ENCODE measurements around the gene CCDC86.

Gene CCDC86

GRCh38 chr11:60831501-60832079, 10.3 kb upstream of the CCDC86 start:
- no peak for DNase-seq

- DNase-seq = no peak
These were observed 7.0 kb upstream of the CCDC86 start for GRCh38 chr11:60834742-60835533.

GRCh38 chr11:60835534-60835846, 6.4 kb upstream of the CCDC86 start:
- DNase-seq = no peak

- DNase-seq = no peak
These were observed 4.9 kb upstream of the CCDC86 start for GRCh38 chr11:60836866-60837515.

- DNase-seq = no peak
These were observed 3.8 kb upstream of the CCDC86 start for GRCh38 chr11:60838132-60838531.

GRCh38 chr11:60840470-60841430, 1.2 kb upstream of the CCDC86 start:
- DNase-seq = no peak

- DNase-seq = no peak
These were observed 1.0 kb downstream of the CCDC86 start for GRCh38 chr11:60842668-60843600.

- no peak for DNase-seq
These were observed 2.3 kb downstream of the CCDC86 start for GRCh38 chr11:60844045-60844869.

GRCh38 chr11:60844870-60845221, 2.9 kb downstream of the CCDC86 start:
- no peak for DNase-seq

GRCh38 chr11:60845338-60845737, 3.4 kb downstream of the CCDC86 start:
- DNase-seq = no peak

GRCh38 chr11:60847281-60847680, 5.4 kb downstream of the CCDC86 start:
- no peak for DNase-seq

- no peak for DNase-seq
These were observed 6.0 kb downstream of the CCDC86 start for GRCh38 chr11:60847896-60848295.

GRCh38 chr11:60848714-60849151, 6.8 kb downstream of the CCDC86 start:
- no peak for DNase-seq

GRCh38 chr11:60849641-60850520, 8.0 kb downstream of the CCDC86 start:
- no peak for DNase-seq

- DNase-seq = no peak
These were observed 9.6 kb downstream of the CCDC86 start for GRCh38 chr11:60851327-60852104.

- DNase-seq = no peak
These were observed 10.4 kb downstream of the CCDC86 start for GRCh38 chr11:60852117-60852981.

- DNase-seq = no peak
These were observed 11.4 kb downstream of the CCDC86 start for GRCh38 chr11:60852982-60853950.
